Effector memory CD8-positive, alpha-beta T cell (primary cell): ENCODE measurements around the gene PRKAG2.

Source experiments
- ATAC-seq: fragments of 150-1000 bp; cut with Tn5 transposase; replicated peaks from 2 replicates; pipeline ENCODE4 v1.10.0; 2021; ENCODE audit warnings: mild to moderate bottlenecking, moderate library complexity
- DNase-seq, 3 experiments: peaks; one replicate each; pipeline ENCODE4 v3.0.0; 2021
- H3K27ac Mint-ChIP-seq, 2 donors: one replicate each; pipeline ENCODE4 v1.8.0; 2022; ENCODE audit warnings: mild to moderate bottlenecking in 2 of 2, mixed read lengths in 2 of 2, moderate library complexity in 2 of 2
- H3K27me3 Mint-ChIP-seq, 2 donors: one replicate each; pipeline ENCODE4 v1.8.0; 2022; ENCODE audit warnings: mixed read lengths in 2 of 2
- H3K36me3 Mint-ChIP-seq: one replicate; pipeline ENCODE4 v1.8.0; 2022; ENCODE audit warnings: mild to moderate bottlenecking, moderate library complexity, mixed read lengths; ENCODE audit not compliant: insufficient read depth
- H3K4me1 Mint-ChIP-seq, 2 donors: one replicate each; pipeline ENCODE4 v1.8.0; 2022; ENCODE audit warnings: low read depth in 2 of 2, mixed read lengths in 2 of 2
- H3K4me3 Mint-ChIP-seq, 2 donors: one replicate each; pipeline ENCODE4 v1.8.0; 2022; ENCODE audit warnings: mild to moderate bottlenecking in 2 of 2, mixed read lengths in 2 of 2, moderate library complexity in 2 of 2
- H3K9me3 Mint-ChIP-seq, 2 donors: one replicate each; pipeline ENCODE4 v1.8.0; 2022; ENCODE audit warnings: mixed read lengths in 2 of 2

The PRKAG2 gene

GRCh38 chr7:151652111-151652510 is 224.8 kb downstream of the PRKAG2 start:
- H3K4me1 Mint-ChIP-seq = no peaks in the 10 kb centered on the region
- H3K27ac Mint-ChIP-seq = no peak overlapping the region

GRCh38 chr7:151650161-151650560 is 226.8 kb downstream of the PRKAG2 start:
- H3K27me3 Mint-ChIP-seq = no peaks in the 10 kb centered on the region
- ATAC-seq = no peak
- no peaks in the 10 kb centered on the region for H3K9me3 Mint-ChIP-seq
- H3K4me1 Mint-ChIP-seq = no peaks in the 10 kb centered on the region
- peaks cover 3% of the 10 kb centered on the region for H3K36me3 Mint-ChIP-seq
- no peak overlapping the region for H3K27ac Mint-ChIP-seq
- DNase-seq = no peak
- H3K4me3 Mint-ChIP-seq = no peak overlapping the region

More at GRCh38 chr7:151652111-151652510, 224.8 kb downstream of the PRKAG2 start:
- no peak overlapping the region for H3K4me3 Mint-ChIP-seq
- H3K9me3 Mint-ChIP-seq = no peaks in the 10 kb centered on the region
- ATAC-seq = no peak
- DNase-seq = no peak
- H3K36me3 Mint-ChIP-seq = peaks cover 3% of the 10 kb centered on the region
- H3K27me3 Mint-ChIP-seq = no peaks in the 10 kb centered on the region

- ATAC-seq (no peak), DNase-seq (no peak)
- H3K4me3 Mint-ChIP-seq = no peak overlapping the region
- H3K36me3 Mint-ChIP-seq = peaks cover 3% of the 10 kb centered on the region
- H3K4me1 Mint-ChIP-seq = no peaks in the 10 kb centered on the region
- no peaks in the 10 kb centered on the region for H3K9me3 Mint-ChIP-seq
- no peaks in the 10 kb centered on the region for H3K27me3 Mint-ChIP-seq
- H3K27ac Mint-ChIP-seq = no peak overlapping the region
Measured at GRCh38 chr7:151648429-151648828, 228.5 kb downstream of the PRKAG2 start.

GRCh38 chr7:151647874-151648273 is 229.0 kb downstream of the PRKAG2 start:
- Mint-ChIP-seq H3K9me3 (no peaks in the 10 kb centered on the region), H3K36me3 (peaks cover 3% of the 10 kb centered on the region), H3K27ac (no peak overlapping the region), H3K27me3 (no peaks in the 10 kb centered on the region), H3K4me1 (no peaks in the 10 kb centered on the region), H3K4me3 (no peak overlapping the region)
- DNase-seq (no peak), ATAC-seq (no peak)

DNA sequence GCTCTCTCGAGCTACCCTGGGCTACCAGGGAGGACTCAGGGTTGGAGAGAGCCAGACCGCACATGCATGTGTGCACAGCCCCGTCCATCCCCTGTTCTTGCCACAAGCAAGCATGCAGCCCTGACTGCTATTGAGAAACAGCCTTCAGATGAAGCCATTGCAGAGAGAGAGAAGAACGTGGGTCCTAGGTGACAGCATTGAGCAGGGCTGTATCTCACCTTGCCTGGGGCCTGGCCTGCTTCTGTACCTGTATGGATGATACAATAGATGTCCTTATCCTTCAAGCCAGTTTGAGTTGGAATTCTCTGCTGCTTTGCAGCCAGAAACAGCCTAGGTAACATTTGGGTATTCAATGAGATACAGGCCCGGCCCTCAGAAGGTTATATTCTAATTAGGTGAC is 229.9 kb downstream of the PRKAG2 start:
- Mint-ChIP-seq H3K36me3 (peaks cover 3% of the 10 kb centered on the region), H3K4me1 (no peaks in the 10 kb centered on the region), H3K27ac (no peak overlapping the region), H3K9me3 (no peaks in the 10 kb centered on the region), H3K4me3 (no peak overlapping the region), H3K27me3 (no peaks in the 10 kb centered on the region)
- ATAC-seq (no peak), DNase-seq (no peak)

- Mint-ChIP-seq H3K27ac (no peak overlapping the region), H3K27me3 (no peaks in the 10 kb centered on the region), H3K9me3 (no peaks in the 10 kb centered on the region), H3K4me1 (no peaks in the 10 kb centered on the region), H3K4me3 (no peak overlapping the region), H3K36me3 (peaks cover 3% of the 10 kb centered on the region)
- ATAC-seq = no peak
- no peak for DNase-seq
Measured at GRCh38 chr7:151645311-151645710, 231.6 kb downstream of the PRKAG2 start.

DNA sequence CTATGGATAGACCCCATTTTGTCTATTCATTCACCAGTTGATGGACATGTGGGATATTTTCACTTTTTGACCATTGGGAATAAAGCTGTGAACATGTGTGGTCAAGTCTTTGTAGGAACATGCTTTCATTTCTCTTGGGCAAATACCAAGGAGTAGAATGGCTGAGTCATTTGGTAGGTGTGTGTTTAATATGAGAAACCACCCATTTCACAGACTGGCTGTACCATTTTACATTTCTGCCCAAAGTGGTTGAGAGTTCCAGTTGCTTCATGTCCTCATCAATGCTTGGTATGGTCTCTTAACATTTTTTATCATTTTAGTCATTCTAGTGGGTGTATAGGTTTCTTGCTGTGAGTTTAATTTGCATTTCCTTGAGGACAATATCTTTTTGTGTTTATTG is 232.4 kb downstream of the PRKAG2 start:
- ATAC-seq (no peak), DNase-seq (no peak)
- Mint-ChIP-seq H3K27me3 (no peaks in the 10 kb centered on the region), H3K9me3 (no peaks in the 10 kb centered on the region), H3K4me1 (no peaks in the 10 kb centered on the region), H3K4me3 (no peak overlapping the region), H3K27ac (no peak overlapping the region), H3K36me3 (peaks cover 3% of the 10 kb centered on the region)

DNA sequence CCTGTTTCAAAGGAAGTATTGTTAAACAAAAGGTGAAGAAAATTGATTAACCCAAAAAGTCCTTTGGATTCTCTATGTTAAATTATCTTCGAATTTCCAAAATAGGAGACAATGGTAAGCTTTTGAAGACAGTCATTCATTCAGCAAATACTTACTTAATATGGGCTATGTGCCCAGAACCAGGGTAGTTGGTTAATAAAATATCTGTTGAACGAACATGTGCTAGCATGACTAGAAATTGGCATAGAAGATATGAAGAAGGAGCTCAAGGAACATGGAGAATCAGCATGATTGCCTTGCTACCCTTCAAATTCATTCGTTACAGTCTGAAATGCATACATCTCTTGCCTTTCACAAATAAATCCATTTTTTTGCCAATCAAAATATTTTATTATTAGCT is 234.2 kb downstream of the PRKAG2 start:
- H3K4me3 Mint-ChIP-seq = no peak overlapping the region
- H3K9me3 Mint-ChIP-seq = no peaks in the 10 kb centered on the region
- H3K36me3 Mint-ChIP-seq = no peaks in the 10 kb centered on the region
- H3K27me3 Mint-ChIP-seq = no peaks in the 10 kb centered on the region
- no peak overlapping the region for H3K27ac Mint-ChIP-seq
- no peaks in the 10 kb centered on the region for H3K4me1 Mint-ChIP-seq
- ATAC-seq (no peak), DNase-seq (no peak)

DNA sequence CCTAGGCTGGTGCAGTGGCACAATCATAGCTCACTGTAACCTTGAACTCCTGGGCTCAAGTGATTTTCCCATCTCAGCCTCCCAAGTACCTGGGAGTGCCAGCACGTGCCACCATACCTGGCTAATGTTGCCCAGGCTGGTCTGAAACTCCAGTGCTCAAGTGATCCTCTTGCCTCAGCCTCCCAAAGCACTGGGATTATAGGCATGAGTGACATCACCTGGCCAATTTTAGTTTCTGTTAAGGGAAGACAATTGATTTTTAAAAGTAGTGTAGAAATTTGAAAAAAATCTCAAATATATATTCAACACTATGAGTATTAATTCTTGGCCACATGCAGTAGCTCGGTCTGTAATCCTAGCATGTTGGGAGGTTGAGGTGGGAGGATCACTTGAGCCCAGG is 235.3 kb downstream of the PRKAG2 start:
- H3K4me3 Mint-ChIP-seq = no peak overlapping the region
- H3K36me3 Mint-ChIP-seq = no peaks in the 10 kb centered on the region
- no peak for ATAC-seq
- no peaks in the 10 kb centered on the region for H3K4me1 Mint-ChIP-seq
- DNase-seq = no peak
- H3K27ac Mint-ChIP-seq = peak overlapping the region in 1 of 2 donors; percentile 21
- no peaks in the 10 kb centered on the region for H3K9me3 Mint-ChIP-seq
- H3K27me3 Mint-ChIP-seq = no peaks in the 10 kb centered on the region

DNA sequence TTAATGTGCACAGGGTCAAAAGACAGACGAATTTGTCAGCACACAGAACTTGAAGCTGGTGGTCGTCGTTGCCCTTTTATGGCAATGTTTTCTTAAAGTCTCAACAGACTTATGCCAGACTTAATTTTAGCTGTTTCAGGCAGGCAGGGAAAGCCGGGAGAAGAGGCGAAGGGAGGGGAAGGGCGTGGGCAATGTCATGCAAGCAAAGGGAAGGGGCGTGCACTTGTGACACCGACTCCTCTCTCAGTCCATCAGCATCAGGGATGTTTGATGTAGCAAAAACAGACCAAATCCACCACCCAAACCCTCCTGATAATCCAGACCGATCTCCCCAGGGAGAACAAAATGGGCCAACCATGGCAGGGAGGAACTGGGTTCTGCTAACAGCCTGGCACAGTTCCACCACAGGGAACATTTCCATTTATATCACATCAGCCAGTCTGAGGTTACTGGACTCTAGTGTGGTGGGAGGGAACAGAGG is 239.1 kb downstream of the PRKAG2 start:
- Mint-ChIP-seq H3K4me1 (peaks cover 5 to 6% of the 10 kb centered on the region in 2 donors), H3K4me3 (no peak overlapping the region), H3K9me3 (peaks cover 0 to 2% of the 10 kb centered on the region in 2 donors), H3K27ac (no peak overlapping the region), H3K27me3 (no peaks in the 10 kb centered on the region), H3K36me3 (peaks cover 3% of the 10 kb centered on the region)
- ATAC-seq = no peak
- no peak for DNase-seq

GRCh38 chr7:151634643-151635042 is 242.3 kb downstream of the PRKAG2 start:
- Mint-ChIP-seq H3K9me3 (peaks cover 0 to 2% of the 10 kb centered on the region in 2 donors), H3K36me3 (peaks cover 6% of the 10 kb centered on the region), H3K27ac (peak overlapping the region in 1 of 2 donors; percentile 31), H3K4me1 (peaks cover 18 to 21% of the 10 kb centered on the region in 2 donors), H3K27me3 (no peaks in the 10 kb centered on the region), H3K4me3 (no peak overlapping the region)
- DNase-seq (no peak), ATAC-seq (no peak)

GRCh38 chr7:151633516-151633812 is 243.5 kb downstream of the PRKAG2 start:
- H3K27me3 Mint-ChIP-seq = no peaks in the 10 kb centered on the region
- H3K4me1 Mint-ChIP-seq = peaks cover 21 to 29% of the 10 kb centered on the region in 2 donors
- peaks cover 6% of the 10 kb centered on the region for H3K36me3 Mint-ChIP-seq
- DNase-seq (no peak), ATAC-seq (no peak)
- peak overlapping the region; percentile 96 for H3K27ac Mint-ChIP-seq
- peak overlapping the region; percentile 93 to 96 for H3K4me3 Mint-ChIP-seq
- H3K9me3 Mint-ChIP-seq = peaks cover 0 to 2% of the 10 kb centered on the region in 2 donors

- Mint-ChIP-seq H3K4me3 (peak overlapping the region; percentile 93 to 96), H3K4me1 (peaks cover 21 to 29% of the 10 kb centered on the region in 2 donors), H3K9me3 (peaks cover 0 to 2% of the 10 kb centered on the region in 2 donors), H3K27me3 (no peaks in the 10 kb centered on the region), H3K27ac (peak overlapping the region; percentile 96), H3K36me3 (peaks cover 6% of the 10 kb centered on the region)
- DNase-seq = peak; percentile 38 to 53 (median 46)
- peak; percentile 54 for ATAC-seq
Measured at GRCh38 chr7:151632750-151633515, 244.0 kb downstream of the PRKAG2 start.

DNA sequence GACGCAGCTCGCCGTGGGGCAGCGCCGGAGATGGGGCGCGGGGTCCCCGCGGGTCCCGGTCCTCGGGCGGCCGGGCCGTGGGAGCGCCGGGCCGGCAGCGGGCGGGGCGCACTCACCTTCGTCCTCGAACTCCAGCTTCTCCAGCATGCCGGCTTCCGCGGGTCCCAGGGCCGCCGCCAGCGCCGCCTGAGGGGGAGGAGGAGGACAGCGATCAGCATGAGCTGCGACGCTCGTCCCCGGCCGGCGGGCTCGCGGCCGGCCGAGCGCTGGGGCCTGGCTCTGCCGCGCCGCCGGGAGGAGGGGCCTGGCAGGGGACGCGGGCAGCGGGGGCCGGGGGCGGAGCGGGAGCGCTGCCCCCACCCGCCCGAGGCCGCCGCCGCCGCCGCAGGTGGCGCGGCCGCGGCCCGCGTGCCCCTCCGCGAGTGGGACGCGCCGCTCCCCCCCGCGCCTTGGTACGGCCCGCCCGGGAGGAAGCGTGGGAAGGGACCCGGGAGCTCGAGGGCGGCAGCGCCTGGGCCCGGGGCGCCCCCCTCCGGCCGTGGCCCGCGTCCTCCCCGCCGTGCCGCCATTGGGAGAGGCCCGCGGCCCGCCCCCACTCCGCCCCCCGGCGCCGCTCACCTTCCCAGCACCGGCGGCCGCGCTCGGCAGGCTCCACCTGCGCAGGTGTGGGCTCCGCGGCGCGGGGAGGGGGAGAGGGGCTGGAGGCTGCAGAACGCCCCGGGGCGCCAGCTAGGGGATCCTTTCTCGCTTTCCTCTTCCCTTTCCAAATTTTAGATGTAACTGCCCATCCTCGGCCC is 244.8 kb downstream of the PRKAG2 start:
- H3K4me1 Mint-ChIP-seq = peaks cover 21 to 29% of the 10 kb centered on the region in 2 donors
- DNase-seq (peak; percentile 86 to 89 (median 87)), ATAC-seq (peak; percentile 77)
- peaks cover 6% of the 10 kb centered on the region for H3K36me3 Mint-ChIP-seq
- peak overlapping the region; percentile 93 to 96 for H3K4me3 Mint-ChIP-seq
- peak overlapping the region; percentile 96 for H3K27ac Mint-ChIP-seq
- no peaks in the 10 kb centered on the region for H3K27me3 Mint-ChIP-seq
- H3K9me3 Mint-ChIP-seq = peaks cover 0 to 2% of the 10 kb centered on the region in 2 donors
